GM12873 (cell line): Measurements from ENCODE around the gene FNTB.

Experiments
- TF ChIP-seq, protein P1 (sequence below): IDR thresholded peaks from 2 replicates; pipeline ENCODE4 v1.5.1; 2012; ENCODE audit warnings: low read depth, mild to moderate bottlenecking, moderate library complexity, low read length, control low read depth; ENCODE audit not compliant: insufficient read depth; ENCODE audit errors: missing control alignments

Gene FNTB

DNA sequence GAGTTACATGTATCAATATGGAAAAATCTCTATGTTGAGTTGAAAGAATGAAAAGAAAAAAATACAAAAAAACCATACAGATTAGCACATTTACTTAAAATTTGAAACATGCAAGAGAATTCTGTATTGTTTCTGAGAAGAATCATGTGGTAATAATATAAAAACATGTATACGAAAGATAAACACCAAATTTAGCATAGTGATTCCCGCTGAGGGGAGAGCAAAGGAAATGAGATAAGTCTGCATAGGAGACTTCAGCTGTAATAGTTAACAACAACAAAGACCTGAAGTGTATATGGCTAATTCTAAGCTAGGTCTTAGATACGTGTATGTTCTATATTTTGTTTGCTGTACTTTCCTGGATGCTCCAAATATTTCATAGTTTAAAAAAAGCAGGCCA, 46.5 kb downstream of the FNTB start:
- TF ChIP-seq, protein P1, sequence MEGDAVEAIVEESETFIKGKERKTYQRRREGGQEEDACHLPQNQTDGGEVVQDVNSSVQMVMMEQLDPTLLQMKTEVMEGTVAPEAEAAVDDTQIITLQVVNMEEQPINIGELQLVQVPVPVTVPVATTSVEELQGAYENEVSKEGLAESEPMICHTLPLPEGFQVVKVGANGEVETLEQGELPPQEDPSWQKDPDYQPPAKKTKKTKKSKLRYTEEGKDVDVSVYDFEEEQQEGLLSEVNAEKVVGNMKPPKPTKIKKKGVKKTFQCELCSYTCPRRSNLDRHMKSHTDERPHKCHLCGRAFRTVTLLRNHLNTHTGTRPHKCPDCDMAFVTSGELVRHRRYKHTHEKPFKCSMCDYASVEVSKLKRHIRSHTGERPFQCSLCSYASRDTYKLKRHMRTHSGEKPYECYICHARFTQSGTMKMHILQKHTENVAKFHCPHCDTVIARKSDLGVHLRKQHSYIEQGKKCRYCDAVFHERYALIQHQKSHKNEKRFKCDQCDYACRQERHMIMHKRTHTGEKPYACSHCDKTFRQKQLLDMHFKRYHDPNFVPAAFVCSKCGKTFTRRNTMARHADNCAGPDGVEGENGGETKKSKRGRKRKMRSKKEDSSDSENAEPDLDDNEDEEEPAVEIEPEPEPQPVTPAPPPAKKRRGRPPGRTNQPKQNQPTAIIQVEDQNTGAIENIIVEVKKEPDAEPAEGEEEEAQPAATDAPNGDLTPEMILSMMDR, result no peak

DNA sequence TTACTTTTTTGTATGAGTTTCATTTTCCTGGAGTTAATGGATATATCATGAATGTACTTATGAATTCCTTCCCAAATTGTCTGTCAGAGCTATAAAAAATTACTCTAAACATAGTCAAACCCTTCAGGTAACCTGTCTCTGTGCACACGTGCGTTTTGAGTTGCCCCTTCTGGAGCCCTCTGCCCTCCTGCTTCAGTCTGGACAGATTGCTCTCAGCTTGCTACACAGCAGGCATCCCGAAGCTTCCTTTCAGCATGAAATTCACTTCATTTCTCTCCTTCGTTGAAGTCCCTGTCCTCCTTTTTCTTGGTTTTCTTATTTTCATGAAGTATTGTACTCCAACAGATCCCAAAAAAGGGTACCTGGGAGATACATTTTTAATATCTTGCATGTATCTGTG, 47.3 kb downstream of the FNTB start:
- TF ChIP-seq, protein P1, result no peak

DNA sequence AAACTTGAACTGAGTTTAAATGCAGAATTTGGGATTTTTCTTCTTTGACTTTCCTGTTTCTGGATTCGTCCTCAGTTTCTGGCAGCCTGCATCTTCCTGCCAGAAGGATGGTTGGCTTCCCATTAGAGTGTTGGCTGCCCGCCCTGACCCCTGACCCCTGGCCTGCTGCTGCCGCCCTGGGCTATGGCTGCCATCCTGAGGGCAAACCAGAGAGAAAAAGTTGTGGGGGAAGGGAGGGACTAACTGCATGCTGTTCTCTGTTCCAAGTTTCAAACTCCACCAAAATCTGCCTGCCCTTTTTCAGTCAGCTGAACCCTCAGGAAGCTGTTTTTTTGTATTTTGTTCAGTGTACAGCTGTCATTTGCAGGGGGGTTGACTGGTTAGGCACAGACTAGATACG, 48.4 kb downstream of the FNTB start:
- TF ChIP-seq, protein P1, result no peak

DNA sequence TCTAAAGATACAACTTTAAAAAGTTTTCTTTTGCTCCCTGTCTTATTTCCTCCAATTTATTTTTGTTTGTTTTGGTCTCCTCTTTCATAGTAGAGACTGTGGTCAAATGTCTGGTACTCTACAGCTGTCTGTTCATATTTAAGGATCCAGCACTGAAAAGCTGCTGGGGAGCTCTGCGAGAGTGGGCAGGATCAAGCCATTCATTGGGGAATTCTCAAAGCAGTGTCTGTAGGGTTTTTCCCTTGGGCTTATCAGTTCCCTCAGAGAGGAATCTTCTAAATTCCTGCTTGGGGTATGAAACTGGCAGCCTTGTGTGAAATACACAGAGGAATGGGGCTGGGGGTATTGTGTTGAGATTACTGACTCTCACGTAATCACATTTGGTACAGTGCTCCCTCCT, 52.3 kb downstream of the FNTB start:
- TF ChIP-seq, protein P1, result no peak

DNA sequence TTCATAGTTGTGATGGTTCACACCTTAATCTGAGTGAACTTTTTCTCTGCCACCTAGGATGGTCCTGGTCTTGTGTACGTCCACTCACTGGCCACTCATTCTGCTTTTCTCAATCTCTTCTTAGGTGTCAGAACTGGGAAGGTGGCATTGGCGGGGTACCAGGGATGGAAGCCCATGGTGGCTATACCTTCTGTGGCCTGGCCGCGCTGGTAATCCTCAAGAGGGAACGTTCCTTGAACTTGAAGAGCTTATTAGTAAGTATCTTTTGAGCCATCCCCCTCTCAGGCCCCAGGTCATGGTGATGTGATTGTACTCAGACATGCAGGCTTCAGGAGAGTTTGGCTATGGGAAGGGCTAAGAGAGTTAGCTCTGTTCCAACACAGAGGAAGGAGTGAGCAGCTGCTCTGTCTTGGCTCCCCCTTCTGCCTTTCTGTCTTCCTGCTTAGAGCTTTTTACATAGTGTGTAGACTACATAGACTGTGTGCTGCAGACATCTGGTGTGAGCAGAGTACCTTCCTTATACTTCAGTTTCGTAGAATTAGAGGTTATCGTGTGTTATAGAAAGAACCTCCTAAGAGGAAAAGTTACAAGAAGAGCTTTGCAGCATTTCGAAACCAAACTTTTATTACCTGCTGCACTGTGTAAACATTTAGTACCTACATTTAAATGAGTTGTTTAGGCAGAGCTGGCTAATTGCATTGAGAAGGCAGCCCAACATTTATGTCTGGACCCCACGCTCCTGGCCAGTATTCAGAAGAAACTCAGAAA, 54.2 kb downstream of the FNTB start:
- TF ChIP-seq, protein P1, result no peak

GRCh38 chr14:65041434-65041915, 54.8 kb downstream of the FNTB start:
- TF ChIP-seq, protein P1, result no peak

DNA sequence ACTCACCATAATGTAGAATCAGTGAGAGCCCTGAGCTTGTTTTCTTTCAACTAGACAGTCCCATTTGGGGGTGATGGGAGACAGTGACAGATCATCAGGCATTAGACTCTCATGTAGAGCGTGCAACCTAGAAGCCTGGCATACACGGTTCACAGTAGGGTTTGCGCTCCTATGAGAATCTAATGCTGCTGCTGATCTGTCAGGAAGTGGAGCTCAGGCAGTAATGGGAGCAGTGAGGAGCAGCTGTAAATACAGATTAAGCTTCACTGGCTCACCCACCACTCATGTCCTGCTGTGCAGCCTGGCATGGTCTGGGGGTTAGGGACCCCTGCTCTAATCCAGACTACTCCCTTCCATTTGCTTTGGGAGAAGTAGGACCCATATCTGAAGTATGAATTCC, 55.6 kb downstream of the FNTB start:
- TF ChIP-seq, protein P1, result no peak
